Endodermal cell (in vitro differentiated cells): ENCODE results near the gene TTN. TPM values are rescaled to one million over a fixed set of nuclear protein-coding genes. Genes with fewer than 3 reads are reported as not detected.

ENCODE experiments used
- DNase-seq: peaks from one replicate; pipeline ENCODE4 v3.0.0-alpha.2; 2017
- H3K27ac ChIP-seq: 2 replicates; pipeline ENCODE4 v1.5.1; 2013; ENCODE audit warnings: mild to moderate bottlenecking, low read depth, low read length, moderate library complexity
- H3K27me3 ChIP-seq: 2 replicates; pipeline ENCODE4 v1.6.1; 2013; ENCODE audit warnings: mild to moderate bottlenecking, low read length, moderate library complexity; ENCODE audit not compliant: insufficient read depth, control insufficient read depth, poor library complexity, severe bottlenecking
- H3K36me3 ChIP-seq: 2 replicates; pipeline ENCODE4 v1.7.0; 2013; ENCODE audit warnings: mild to moderate bottlenecking, low read length, moderate library complexity; ENCODE audit not compliant: control insufficient read depth, insufficient read depth
- H3K4me1 ChIP-seq: one replicate; pipeline ENCODE4 v1.7.0; 2013; ENCODE audit warnings: low read length; ENCODE audit not compliant: control insufficient read depth, insufficient read depth
- H3K4me3 ChIP-seq: 2 replicates; pipeline ENCODE4 v1.5.1; 2013; ENCODE audit warnings: mild to moderate bottlenecking, low read length, moderate library complexity
- H3K9ac ChIP-seq: 2 replicates; pipeline ENCODE4 v1.6.1; 2013; ENCODE audit warnings: mild to moderate bottlenecking, low read length, moderate library complexity; ENCODE audit not compliant: poor library complexity, severe bottlenecking; ENCODE audit errors: extremely low read depth
- H3K9me3 ChIP-seq: 2 replicates; pipeline ENCODE4 v1.6.1; 2013; ENCODE audit warnings: mild to moderate bottlenecking, low read length, moderate library complexity; ENCODE audit not compliant: control insufficient read depth
- H3K27ac Mint-ChIP-seq: 2 replicates; pipeline ENCODE4 v1.8.0; 2020; ENCODE audit warnings: mixed read lengths
- H3K27me3 Mint-ChIP-seq: 2 replicates; pipeline ENCODE4 v1.8.0; 2021; ENCODE audit warnings: mild to moderate bottlenecking, mixed read lengths; ENCODE audit not compliant: insufficient read depth
- H3K36me3 Mint-ChIP-seq: 2 replicates; pipeline ENCODE4 v1.8.0; 2020; ENCODE audit warnings: low read depth, mixed read lengths
- H3K4me1 Mint-ChIP-seq: 2 replicates; pipeline ENCODE4 v1.8.0; 2020; ENCODE audit warnings: mixed read lengths
- H3K4me3 Mint-ChIP-seq: 2 replicates; pipeline ENCODE4 v1.8.0; 2020; ENCODE audit warnings: mild to moderate bottlenecking, moderate library complexity, mixed read lengths
- H3K9me3 Mint-ChIP-seq: 2 replicates; pipeline ENCODE4 v1.8.0; 2020; ENCODE audit warnings: mild to moderate bottlenecking, mixed read lengths
- CTCF ChIP-seq: fragments of 200-600 bp; sonication (generic); conservative IDR thresholded peaks from 2 replicates; pipeline ENCODE4 v1.5.0; 2021; ENCODE audit warnings: antibody characterized with exemption, mild to moderate bottlenecking
- WGBS, 2 experiments: methylation state at CpG; one replicate each; pipeline versions ENCODE4 v1.1.5 to v1.1.7; 2013; ENCODE audit warnings: missing lambda C conversion rate in 2 of 2, mixed read lengths in 1 of 2; ENCODE audit not compliant: insufficient coverage in 1 of 2, insufficient read length in 1 of 2; 5-methylcytosine and 5-hydroxymethylcytosine counted together
- total RNA-seq, 2 donors: library from RNA; stranded (reverse); fragmentation: NEBNext Ultra II Directional in 1 of 2; extraction: Animal tissue kit (Norgen Biotek cat#: 25700) in 1 of 2; gene quantifications; 2 replicates in 1 of 2; 3 replicates in 1 of 2; pipeline ENCODE4 v1.2.1, GENCODE V29; 2021

TTN gene
- total RNA-seq, 2 donors from 2014 or later = 101 to 118 TPM

GRCh38 chr2:178517496-178517895 lies 289.7 kb downstream of the TTN start:
- no peaks in the 10 kb centered on the region for H3K27me3 ChIP-seq
- no peak for TF ChIP-seq CTCF
- Mint-ChIP-seq H3K4me3 (no peak overlapping the region), H3K9me3 (no peaks in the 10 kb centered on the region), H3K27ac (no peak overlapping the region), H3K4me1 (no peaks in the 10 kb centered on the region), H3K36me3 (peaks cover 7% of the 10 kb centered on the region), H3K27me3 (no peaks in the 10 kb centered on the region)
- 100% methylated on average over 1 of the region's 1 CpG; no CpG with 5 or more reads in 1 of the 2 experiments for WGBS, 2 experiments
- no peaks in the 10 kb centered on the region for H3K4me1 ChIP-seq
- H3K9ac ChIP-seq = no peak overlapping the region
- no peak overlapping the region for H3K4me3 ChIP-seq
- no peaks in the 10 kb centered on the region for H3K36me3 ChIP-seq
- no peaks in the 10 kb centered on the region for H3K9me3 ChIP-seq
- DNase-seq = no peak
- H3K27ac ChIP-seq = no peak overlapping the region

- H3K4me1 Mint-ChIP-seq = no peaks in the 10 kb centered on the region
- TF ChIP-seq CTCF = no peak
- no peak for DNase-seq
- Histone ChIP-seq H3K27me3 (no peaks in the 10 kb centered on the region), H3K36me3 (peaks cover 3% of the 10 kb centered on the region), H3K4me1 (no peaks in the 10 kb centered on the region), H3K9me3 (no peaks in the 10 kb centered on the region), H3K9ac (no peak overlapping the region), H3K27ac (no peak overlapping the region), H3K4me3 (no peak overlapping the region)
- H3K9me3 Mint-ChIP-seq = no peaks in the 10 kb centered on the region
- H3K4me3 Mint-ChIP-seq = no peak overlapping the region
- WGBS, 2 experiments = 100% methylated on average over 2 of the region's 2 CpGs; no CpG with 5 or more reads in 1 of the 2 experiments
- no peaks in the 10 kb centered on the region for H3K27me3 Mint-ChIP-seq
- no peak overlapping the region for H3K27ac Mint-ChIP-seq
- H3K36me3 Mint-ChIP-seq = peaks cover 11% of the 10 kb centered on the region
These were observed 292.6 kb downstream of the TTN start for GRCh38 chr2:178514664-178515063.

GRCh38 chr2:178513876-178514275 lies 293.3 kb downstream of the TTN start:
- H3K9me3 ChIP-seq = no peaks in the 10 kb centered on the region
- Mint-ChIP-seq H3K4me1 (no peaks in the 10 kb centered on the region), H3K36me3 (peaks cover 13% of the 10 kb centered on the region), H3K4me3 (no peak overlapping the region), H3K27me3 (no peaks in the 10 kb centered on the region), H3K27ac (no peak overlapping the region), H3K9me3 (no peaks in the 10 kb centered on the region)
- no peaks in the 10 kb centered on the region for H3K4me1 ChIP-seq
- no peak overlapping the region for H3K9ac ChIP-seq
- 91 to 100% methylated on average over 2 to 4 of the region's 4 CpGs for WGBS, 2 experiments
- DNase-seq = no peak
- TF ChIP-seq CTCF = no peak
- H3K36me3 ChIP-seq = peaks cover 3% of the 10 kb centered on the region
- no peak overlapping the region for H3K4me3 ChIP-seq
- no peak overlapping the region for H3K27ac ChIP-seq
- no peaks in the 10 kb centered on the region for H3K27me3 ChIP-seq
